Measurements from ENCODE around the gene LTBP1. TPM values are rescaled to one million over a fixed set of nuclear protein-coding genes. Genes with fewer than 3 reads are reported as not detected.

The LTBP1 gene
- total RNA-seq, 4 donors from 2014 or later = 8.7 to 18.7 (median 13.0) TPM

- WGBS = 82% methylated on average over 12 of the region's 12 CpGs
- H3K27ac ChIP-seq = no peak overlapping the region
- no peak overlapping the region for H3K4me3 ChIP-seq
- peak in 1 of 2 donors; percentile 81 for DNase-seq (ENCODE audit: low spot score in 2 of 2)
- H3K9me3 ChIP-seq = no peaks in the 10 kb centered on the region
- TF ChIP-seq POLR2A (IDR thresholded peaks at IDR 0.05) (no peak), POLR2AphosphoS5 (IDR thresholded peaks at IDR 0.05) (no peak), EP300 (IDR thresholded peaks at IDR 0.05) (no peak), CTCF (IDR thresholded peaks at IDR 0.05) (no peak)
- no peaks in the 10 kb centered on the region for H3K36me3 ChIP-seq
- no peaks in the 10 kb centered on the region for H3K27me3 ChIP-seq
- peaks cover 15% of the 10 kb centered on the region for H3K4me1 ChIP-seq
Observed at GRCh38 chr2:33275689-33276444, 329.1 kb downstream of the LTBP1 start.

GRCh38 chr2:33277002-33277426 is 330.3 kb downstream of the LTBP1 start:
- TF ChIP-seq EP300 (IDR thresholded peaks at IDR 0.05) (no peak), POLR2A (IDR thresholded peaks at IDR 0.05) (no peak), POLR2AphosphoS5 (IDR thresholded peaks at IDR 0.05) (no peak), CTCF (IDR thresholded peaks at IDR 0.05) (no peak)
- no peaks in the 10 kb centered on the region for H3K36me3 ChIP-seq
- peaks cover 15% of the 10 kb centered on the region for H3K4me1 ChIP-seq
- peak overlapping the region; percentile 46 for H3K27ac ChIP-seq
- no peak overlapping the region for H3K4me3 ChIP-seq
- WGBS = 81% methylated on average over 5 of the region's 5 CpGs
- no peaks in the 10 kb centered on the region for H3K9me3 ChIP-seq
- H3K27me3 ChIP-seq = no peaks in the 10 kb centered on the region
- no peak for DNase-seq (ENCODE audit: low spot score in 2 of 2)

GRCh38 chr2:33278245-33278943 is 331.6 kb downstream of the LTBP1 start:
- TF ChIP-seq EP300 (IDR thresholded peaks at IDR 0.05) = peak; percentile 64
- TF ChIP-seq POLR2A (IDR thresholded peaks at IDR 0.05) = no peak
- no peaks in the 10 kb centered on the region for H3K27me3 ChIP-seq
- 41% methylated on average over 9 of the region's 9 CpGs for WGBS
- H3K27ac ChIP-seq = peak overlapping the region; percentile 67
- peaks cover 15% of the 10 kb centered on the region for H3K4me1 ChIP-seq
- no peaks in the 10 kb centered on the region for H3K36me3 ChIP-seq
- no peak overlapping the region for H3K4me3 ChIP-seq
- no peaks in the 10 kb centered on the region for H3K9me3 ChIP-seq
- DNase-seq (ENCODE audit: low spot score in 2 of 2) = no peak

GRCh38 chr2:33284287-33284686 is 337.5 kb downstream of the LTBP1 start:
- H3K9me3 ChIP-seq = no peaks in the 10 kb centered on the region
- H3K27ac ChIP-seq = no peak overlapping the region
- H3K4me1 ChIP-seq = peaks cover 5% of the 10 kb centered on the region
- H3K4me3 ChIP-seq = no peak overlapping the region
- TF ChIP-seq CTCF (IDR thresholded peaks at IDR 0.05) (no peak), POLR2A (IDR thresholded peaks at IDR 0.05) (no peak), POLR2AphosphoS5 (IDR thresholded peaks at IDR 0.05) (no peak), EP300 (IDR thresholded peaks at IDR 0.05) (no peak)
- no peak for DNase-seq (ENCODE audit: low spot score in 2 of 2)
- WGBS = 87% methylated on average over 7 of the region's 7 CpGs
- no peaks in the 10 kb centered on the region for H3K36me3 ChIP-seq
- no peaks in the 10 kb centered on the region for H3K27me3 ChIP-seq

GRCh38 chr2:33287507-33288005 is 340.8 kb downstream of the LTBP1 start:
- no peak for TF ChIP-seq EP300 (IDR thresholded peaks at IDR 0.05)
- no peak for TF ChIP-seq CTCF (IDR thresholded peaks at IDR 0.05)
- TF ChIP-seq POLR2A (IDR thresholded peaks at IDR 0.05) = no peak
- TF ChIP-seq POLR2AphosphoS5 (IDR thresholded peaks at IDR 0.05) = no peak
- H3K27ac ChIP-seq = no peak overlapping the region
- H3K4me1 ChIP-seq = peaks cover 23% of the 10 kb centered on the region
- DNase-seq (ENCODE audit: low spot score in 2 of 2) = no peak
- H3K9me3 ChIP-seq = no peaks in the 10 kb centered on the region
- H3K27me3 ChIP-seq = no peaks in the 10 kb centered on the region
- 78% methylated on average over 2 of the region's 2 CpGs for WGBS
- no peaks in the 10 kb centered on the region for H3K36me3 ChIP-seq
- no peak overlapping the region for H3K4me3 ChIP-seq

Measured in suprapubic skin (tissue), 4 donors.